Measurements from ENCODE around the gene STPG3.
"Not testable (repeated sequence)": the region's sequence is repeated elsewhere in the genome, so short reads cannot be mapped to it uniquely, and the experiment has no call there.

STPG3 gene

GRCh38 chr9:137242269-137243203, 8.6 kb upstream of the STPG3 start:
- Histone ChIP-seq H3K27ac (peak overlapping the region; percentile 73 to 98 (median 93)), H3K4me3 (peak overlapping the region; percentile 83 to 92 (median 88))

GRCh38 chr9:137243266-137243625, 7.8 kb upstream of the STPG3 start:
- not testable (repeated sequence) for H3K27ac ChIP-seq, H3K4me3 ChIP-seq

GRCh38 chr9:137243626-137244485, 7.2 kb upstream of the STPG3 start:
- Histone ChIP-seq H3K4me3 (no peak overlapping the region), H3K27ac (peak overlapping the region in 1 of 21 experiments; percentile 2)

GRCh38 chr9:137244486-137245449, 6.3 kb upstream of the STPG3 start:
- Histone ChIP-seq H3K27ac (peak overlapping the region in 1 of 21 experiments; percentile 2), H3K4me3 (no peak overlapping the region)

- H3K4me3 ChIP-seq = no peak overlapping the region
- no peak overlapping the region for H3K27ac ChIP-seq
These were observed 5.3 kb upstream of the STPG3 start for GRCh38 chr9:137245450-137246421.

GRCh38 chr9:137247135-137247915, 3.8 kb upstream of the STPG3 start:
- H3K4me3 ChIP-seq = no peak overlapping the region
- no peak overlapping the region for H3K27ac ChIP-seq

GRCh38 chr9:137247916-137248175, 3.2 kb upstream of the STPG3 start:
- no peak overlapping the region for H3K27ac ChIP-seq
- H3K4me3 ChIP-seq = no peak overlapping the region

- no peak overlapping the region for H3K27ac ChIP-seq
These were observed 525 bp upstream of the STPG3 start for GRCh38 chr9:137250329-137251193.

GRCh38 chr9:137251490-137252268, 593 bp downstream of the STPG3 start:
- Histone ChIP-seq H3K4me3 (no peak overlapping the region), H3K27ac (no peak overlapping the region)

More at GRCh38 chr9:137250329-137251193, 525 bp upstream of the STPG3 start:
- no peak overlapping the region for H3K4me3 ChIP-seq

GRCh38 chr9:137252555-137253506, 1.7 kb downstream of the STPG3 start:
- Histone ChIP-seq H3K4me3 (no peak overlapping the region), H3K27ac (no peak overlapping the region)

GRCh38 chr9:137253717-137254623, 2.9 kb downstream of the STPG3 start:
- H3K27ac ChIP-seq = peak overlapping the region in 16 of 21 experiments; percentile 75 to 95 (median 84)

GRCh38 chr9:137254624-137255447, 3.8 kb downstream of the STPG3 start, which contains the start of gene NELFB:
Gene NELFB, plus strand, starts transcription at chr9:137255327.
- Histone ChIP-seq H3K27ac (peak within 1 kb of the TSS; percentile 27 to 95 (median 87)), H3K4me3 (peak within 1 kb of the TSS; percentile 73 to 100 (median 99))

More at GRCh38 chr9:137253717-137254623, 2.9 kb downstream of the STPG3 start:
- H3K4me3 ChIP-seq = peak overlapping the region; percentile 73 to 100 (median 99)
